NCI-H524 treated with DMSO at 0.1 percent for 48 hours (cell line): ENCODE data around the gene KRT34.

Experiments
- DNase-seq: peaks from one replicate; lab custom pipeline; 2025; lab: John Stamatoyannopoulos, UW

KRT34 gene

DNA sequence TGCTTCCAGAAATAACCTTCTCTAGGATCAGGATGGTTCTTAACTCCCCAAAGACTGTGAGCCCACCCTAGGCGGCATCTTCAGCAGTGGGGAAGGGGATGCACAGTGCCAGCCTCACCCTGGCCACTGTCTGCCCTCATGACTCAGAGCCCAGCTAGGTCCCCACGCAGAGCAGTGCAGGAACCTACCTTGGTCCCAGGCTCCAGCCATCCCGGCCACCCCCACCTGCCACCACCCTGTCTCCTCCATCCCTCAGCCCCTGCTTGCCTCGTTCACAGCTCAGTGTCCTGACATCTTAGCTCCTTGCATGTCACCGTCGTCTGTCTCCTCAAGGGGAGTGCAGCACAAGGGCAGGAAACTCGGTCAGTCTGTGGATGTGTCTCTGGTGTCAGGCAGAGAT, 50.5 kb downstream of the KRT34 start:
- no peak for DNase-seq

DNA sequence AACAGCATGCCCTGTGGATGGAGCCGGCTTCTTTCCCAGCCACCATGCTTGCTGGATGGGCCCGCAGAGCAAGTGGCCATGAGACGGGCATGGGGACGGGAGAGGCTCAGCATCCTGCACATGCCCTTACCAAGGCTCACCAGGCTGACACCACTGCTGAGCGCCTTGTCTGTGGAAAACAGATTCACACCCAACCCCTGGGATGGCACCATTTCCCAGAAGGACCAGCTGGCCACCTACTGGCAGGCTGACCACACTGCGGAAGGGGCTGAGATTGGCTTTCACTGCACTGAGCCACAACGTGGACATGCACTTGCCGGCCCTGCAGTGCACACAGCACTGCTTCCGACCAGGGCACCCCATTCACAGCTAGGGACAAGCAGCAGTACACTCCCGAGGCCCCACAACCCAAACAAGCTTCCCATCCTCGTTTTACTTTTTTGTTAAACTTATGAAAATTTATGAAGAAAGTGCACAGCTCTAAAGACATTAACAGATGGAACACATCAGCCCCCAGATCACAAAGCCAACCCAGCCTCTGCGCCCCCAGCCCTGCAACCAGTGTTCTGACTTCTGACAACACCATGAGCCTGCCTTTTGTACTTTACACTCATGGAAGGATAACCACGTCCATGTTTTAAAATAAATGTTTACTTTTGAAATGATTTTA, 52.7 kb downstream of the KRT34 start:
- DNase-seq, result no peak

DNA sequence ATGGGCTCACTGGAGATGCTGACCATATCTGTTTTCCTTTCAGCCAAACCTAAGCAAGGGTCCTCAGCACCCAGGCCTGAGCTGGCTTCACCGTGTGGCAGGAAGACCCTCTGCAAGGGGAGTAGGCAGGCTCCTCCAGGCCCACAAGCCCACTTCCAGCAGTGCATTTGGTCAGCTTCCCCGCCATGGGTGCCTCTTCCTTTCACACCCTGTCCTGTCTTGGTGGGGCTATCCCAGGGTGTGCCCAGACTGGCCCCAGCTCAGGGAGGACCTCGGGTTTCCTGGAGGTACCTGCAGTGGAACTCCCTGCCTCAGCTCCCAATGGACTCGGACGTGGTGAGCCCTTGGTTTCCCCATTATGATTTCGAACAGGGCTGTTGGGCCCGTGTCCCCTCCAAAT, 53.9 kb downstream of the KRT34 start:
- DNase-seq, result no peak
